Activated T-cell treated with anti-CD3 and anti-CD28 coated beads, Interleukin-2, amount 50 U/mL, for 72 hours (primary cell): ENCODE measurements around the gene SIM1. TPM values are rescaled to one million over a fixed set of nuclear protein-coding genes. Genes with fewer than 3 reads are reported as not detected.

ENCODE experiments used
- ATAC-seq, 2 donors: fragments of 150-1000 bp; cut with Tn5 transposase; replicated peaks in 1 of 2; 2 replicates each; pipeline ENCODE4 v1.10.0; 2021; ENCODE audit warnings: moderate library complexity in 2 of 2, mild to moderate bottlenecking in 1 of 2
- DNase-seq, 2 donors: peaks; one replicate each; pipeline ENCODE4 v3.0.0; 2021 to 2022; ENCODE audit warnings: mixed read lengths in 1 of 2
- H3K27ac Mint-ChIP-seq: one replicate; pipeline ENCODE4 v1.8.0; 2022; ENCODE audit warnings: mild to moderate bottlenecking, moderate library complexity, mixed read lengths
- H3K27me3 Mint-ChIP-seq: one replicate; pipeline ENCODE4 v1.8.0; 2022; ENCODE audit warnings: low read depth, mixed read lengths
- H3K36me3 Mint-ChIP-seq, 2 donors: one replicate each; pipeline ENCODE4 v1.8.0; 2022; ENCODE audit warnings: mixed read lengths in 2 of 2, mild to moderate bottlenecking in 1 of 2; ENCODE audit not compliant: insufficient read depth in 2 of 2
- H3K4me1 Mint-ChIP-seq: one replicate; pipeline ENCODE4 v1.8.0; 2022; ENCODE audit warnings: low read depth, mixed read lengths
- H3K4me3 Mint-ChIP-seq, 2 donors: one replicate each; pipeline ENCODE4 v1.8.0; 2022; ENCODE audit warnings: mild to moderate bottlenecking in 2 of 2, mixed read lengths in 2 of 2, moderate library complexity in 2 of 2
- H3K9me3 Mint-ChIP-seq, 2 donors: one replicate each; pipeline ENCODE4 v1.8.0; 2022; ENCODE audit warnings: mixed read lengths in 2 of 2
- total RNA-seq, 2 donors: library from RNA; stranded (reverse); gene quantifications; one replicate each; pipeline ENCODE4 v1.2.3, GENCODE V29; 2022

The SIM1 gene
- total RNA-seq, 2 donors from 2014 or later = 0.07 TPM; not detected in 1

DNA sequence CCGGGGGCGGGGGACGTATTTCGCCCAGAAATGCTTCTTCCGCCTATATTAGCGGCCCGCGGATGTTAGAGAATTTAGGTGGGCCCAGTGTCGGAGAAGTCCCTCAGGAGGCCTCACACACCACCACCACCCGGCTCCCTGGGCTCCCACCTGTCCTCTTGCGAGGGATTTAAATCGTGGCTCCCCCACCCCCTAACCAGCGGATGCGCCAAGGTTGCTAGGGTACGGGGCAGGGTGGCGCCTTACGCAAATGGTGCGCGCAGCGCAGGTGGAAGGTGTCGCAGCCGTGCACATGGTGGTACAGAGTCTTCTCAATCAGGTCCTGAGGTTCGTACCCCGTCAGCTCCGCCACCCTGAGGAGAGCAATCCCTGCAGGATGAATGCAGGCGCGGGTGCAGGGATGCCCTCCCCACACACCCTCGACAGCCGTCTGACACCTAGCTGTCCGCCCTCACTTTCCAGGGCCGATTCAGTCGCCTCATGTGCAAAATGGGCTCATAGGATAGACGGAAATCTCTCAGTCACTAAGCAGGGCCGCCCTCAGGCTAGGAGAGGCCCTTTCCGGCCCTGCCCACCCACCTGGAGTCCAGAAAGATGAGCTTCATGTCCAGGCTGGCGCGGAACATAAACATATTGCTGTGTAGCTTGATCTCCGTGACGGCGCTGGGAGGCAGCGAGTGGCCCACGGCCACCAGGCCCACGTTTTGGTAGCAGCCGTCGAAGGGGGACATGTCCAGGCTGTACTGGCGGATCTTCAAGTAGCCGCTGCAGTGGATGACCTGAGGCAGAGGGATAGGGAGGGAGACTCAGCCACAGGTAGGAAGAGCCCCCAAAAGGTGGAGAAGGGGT is 16.6 kb downstream of the SIM1 start:
- no peaks in the 10 kb centered on the region for H3K9me3 Mint-ChIP-seq
- no peak overlapping the region for H3K27ac Mint-ChIP-seq
- H3K4me3 Mint-ChIP-seq = no peak overlapping the region
- H3K27me3 Mint-ChIP-seq = peaks cover 25% of the 10 kb centered on the region
- peaks cover 24% of the 10 kb centered on the region for H3K4me1 Mint-ChIP-seq
- ATAC-seq (no peak), DNase-seq (no peak)
- no peaks in the 10 kb centered on the region for H3K36me3 Mint-ChIP-seq

DNA sequence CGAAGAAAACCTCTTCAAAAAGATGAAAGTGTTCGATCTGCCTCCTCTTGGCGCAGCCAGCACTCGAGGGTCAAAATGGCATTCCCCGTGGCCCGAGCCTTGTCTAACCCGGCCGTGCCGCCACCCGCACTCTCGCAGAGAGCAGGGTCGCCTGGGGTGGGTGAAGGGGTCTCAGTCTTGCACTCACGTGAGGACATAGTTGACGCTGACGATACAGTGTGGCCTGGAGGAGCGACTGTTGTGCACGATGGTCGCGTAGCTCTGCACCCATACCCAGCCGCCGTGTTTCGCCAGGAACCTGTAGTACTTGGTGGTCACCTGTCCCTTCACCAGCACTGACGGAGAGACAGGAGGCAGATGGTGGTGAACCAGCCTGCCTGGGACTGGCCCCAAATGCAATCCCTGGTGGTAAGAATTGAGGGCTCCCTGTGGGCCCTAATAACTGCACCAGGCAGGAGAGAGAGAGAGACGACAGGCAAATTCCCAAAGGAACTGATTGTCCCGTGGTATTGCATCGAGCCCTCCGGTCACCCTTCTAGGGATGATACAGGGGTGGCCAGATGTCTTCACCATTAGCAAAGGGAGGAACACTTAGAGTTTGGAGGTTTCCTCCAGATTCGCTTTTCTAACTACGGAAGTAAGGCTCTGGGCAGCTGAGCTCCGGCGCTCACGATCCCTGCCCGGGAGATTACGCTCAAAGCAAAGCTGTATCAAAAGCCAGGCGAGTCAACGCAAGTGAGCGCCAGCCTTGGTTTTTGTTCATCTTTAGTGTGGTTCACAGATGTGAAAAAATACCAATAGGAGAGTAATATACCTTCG is 17.4 kb downstream of the SIM1 start:
- Mint-ChIP-seq H3K27ac (no peak overlapping the region), H3K36me3 (no peaks in the 10 kb centered on the region), H3K4me1 (peaks cover 24% of the 10 kb centered on the region), H3K4me3 (peak overlapping the region; percentile 54 to 56), H3K9me3 (no peaks in the 10 kb centered on the region), H3K27me3 (peaks cover 26% of the 10 kb centered on the region)
- no peak for DNase-seq
- ATAC-seq = no peak

DNA sequence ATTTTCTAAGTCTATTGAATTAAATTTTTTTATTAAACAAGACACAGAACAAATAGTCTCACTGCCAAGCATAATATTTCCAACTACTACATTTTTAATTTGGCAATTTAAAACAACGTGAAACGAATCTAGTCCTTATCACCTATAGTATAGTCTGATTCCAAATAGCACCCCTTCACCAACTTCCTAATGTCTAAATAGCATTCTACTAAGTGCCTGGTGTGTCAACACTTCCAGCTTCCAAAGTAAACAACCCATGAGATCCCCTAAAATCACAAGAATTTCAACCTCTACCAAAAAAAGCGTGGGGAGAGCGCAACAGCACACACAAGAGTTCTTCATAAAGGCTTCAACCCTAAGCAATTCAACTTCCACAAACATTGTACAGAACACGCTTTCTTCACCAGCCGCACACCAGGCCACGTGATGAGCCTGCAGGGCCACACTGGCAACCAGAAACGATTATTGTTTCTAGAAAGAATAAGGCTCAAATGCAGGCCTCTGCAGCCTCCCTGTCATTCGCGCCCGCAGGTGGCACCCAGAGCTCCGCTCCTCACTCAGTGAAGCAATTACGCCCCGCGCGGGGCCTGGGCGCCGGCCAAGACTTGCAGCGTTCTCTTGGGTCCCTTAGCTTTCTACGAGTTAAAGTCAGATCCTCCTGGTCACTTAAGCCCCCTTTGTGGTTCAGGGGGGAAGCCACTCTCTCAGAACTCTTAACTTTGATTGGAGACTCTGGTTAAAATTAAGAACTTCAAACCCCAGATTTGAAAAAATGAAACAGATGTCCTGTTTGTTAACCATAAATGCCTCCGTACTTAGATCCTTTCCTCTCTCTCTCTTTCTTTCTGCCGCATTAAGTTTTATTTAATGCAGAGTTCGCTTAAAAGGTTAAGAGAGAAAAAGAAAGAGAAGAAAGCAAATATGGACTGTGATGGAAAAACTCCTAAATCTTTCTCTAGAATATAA is 18.3 kb downstream of the SIM1 start:
- H3K9me3 Mint-ChIP-seq = no peaks in the 10 kb centered on the region
- peaks cover 24% of the 10 kb centered on the region for H3K4me1 Mint-ChIP-seq
- H3K36me3 Mint-ChIP-seq = no peaks in the 10 kb centered on the region
- peaks cover 34% of the 10 kb centered on the region for H3K27me3 Mint-ChIP-seq
- no peak overlapping the region for H3K27ac Mint-ChIP-seq
- DNase-seq = no peak
- H3K4me3 Mint-ChIP-seq = peak overlapping the region; percentile 54 to 56
- ATAC-seq = no peak

DNA sequence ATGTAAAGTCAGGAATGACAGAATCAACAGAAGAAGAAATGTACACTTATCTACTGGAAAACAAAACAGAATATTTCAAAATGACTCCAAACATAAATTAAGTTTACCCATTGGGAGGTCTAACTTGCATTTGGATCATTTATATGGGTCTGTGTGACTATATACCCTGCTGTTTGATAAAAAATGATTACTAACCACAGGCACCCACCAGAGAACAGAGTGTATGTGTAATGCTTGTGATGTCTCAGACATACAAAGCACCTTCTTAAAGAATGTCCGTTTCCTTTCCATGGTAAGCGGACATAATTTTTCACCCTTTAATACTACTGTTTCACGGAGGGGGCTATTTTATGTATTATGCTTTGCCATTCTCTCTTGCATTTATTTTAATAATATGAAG is 19.2 kb downstream of the SIM1 start:
- no peaks in the 10 kb centered on the region for H3K36me3 Mint-ChIP-seq
- no peak overlapping the region for H3K27ac Mint-ChIP-seq
- H3K9me3 Mint-ChIP-seq = no peaks in the 10 kb centered on the region
- peaks cover 24% of the 10 kb centered on the region for H3K4me1 Mint-ChIP-seq
- DNase-seq = no peak
- H3K27me3 Mint-ChIP-seq = peaks cover 42% of the 10 kb centered on the region
- ATAC-seq = no peak
- H3K4me3 Mint-ChIP-seq = no peak overlapping the region

DNA sequence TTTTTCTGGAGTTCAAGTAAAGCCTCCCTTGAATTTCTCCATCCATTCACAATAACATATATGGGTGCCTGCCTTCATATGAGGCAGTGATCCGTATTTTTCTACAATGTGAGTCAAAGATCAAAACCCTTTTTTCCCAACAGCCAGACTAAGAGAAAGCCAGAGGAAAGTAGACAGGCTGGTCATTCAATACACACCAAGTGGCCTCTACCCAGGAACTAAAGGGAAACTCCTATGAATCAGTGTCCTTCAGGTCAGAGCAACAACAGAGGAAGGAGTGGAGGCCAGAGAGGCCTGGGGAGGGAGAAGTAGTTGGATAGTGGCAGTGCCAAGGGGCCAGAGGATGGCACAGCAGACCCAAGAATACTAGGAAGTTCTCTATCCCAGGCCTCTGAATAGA is 23.8 kb downstream of the SIM1 start:
- peaks cover under 1% of the 10 kb centered on the region for H3K4me1 Mint-ChIP-seq
- no peaks in the 10 kb centered on the region for H3K9me3 Mint-ChIP-seq
- DNase-seq = no peak
- H3K27ac Mint-ChIP-seq = no peak overlapping the region
- H3K4me3 Mint-ChIP-seq = no peak overlapping the region
- ATAC-seq = no peak
- peaks cover 61% of the 10 kb centered on the region for H3K27me3 Mint-ChIP-seq
- no peaks in the 10 kb centered on the region for H3K36me3 Mint-ChIP-seq

DNA sequence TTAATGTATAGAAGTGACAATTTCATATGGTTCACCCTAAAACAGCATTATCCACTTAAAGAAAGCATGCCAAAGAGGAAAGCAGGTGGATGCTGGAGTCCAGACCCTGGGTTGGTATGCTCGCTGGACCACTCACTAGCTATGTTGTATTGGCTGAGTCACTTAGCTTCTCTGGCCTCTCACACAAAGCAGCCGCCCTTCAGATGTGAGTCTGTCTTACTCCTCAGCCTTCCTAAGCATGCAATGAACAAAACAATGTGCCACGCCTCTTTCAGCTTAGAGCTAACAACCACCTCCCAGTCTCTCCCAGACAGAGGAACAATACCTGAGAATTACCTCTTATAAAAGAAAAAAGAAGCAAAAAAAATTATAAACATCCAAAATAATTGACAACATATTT is 29.4 kb downstream of the SIM1 start:
- H3K36me3 Mint-ChIP-seq = peaks cover 0 to 2% of the 10 kb centered on the region in 2 donors
- DNase-seq (no peak), ATAC-seq (no peak)
- no peak overlapping the region for H3K4me3 Mint-ChIP-seq
- no peak overlapping the region for H3K27ac Mint-ChIP-seq
- peaks cover 30% of the 10 kb centered on the region for H3K27me3 Mint-ChIP-seq
- H3K9me3 Mint-ChIP-seq = peaks cover 0 to 3% of the 10 kb centered on the region in 2 donors
- H3K4me1 Mint-ChIP-seq = no peaks in the 10 kb centered on the region

DNA sequence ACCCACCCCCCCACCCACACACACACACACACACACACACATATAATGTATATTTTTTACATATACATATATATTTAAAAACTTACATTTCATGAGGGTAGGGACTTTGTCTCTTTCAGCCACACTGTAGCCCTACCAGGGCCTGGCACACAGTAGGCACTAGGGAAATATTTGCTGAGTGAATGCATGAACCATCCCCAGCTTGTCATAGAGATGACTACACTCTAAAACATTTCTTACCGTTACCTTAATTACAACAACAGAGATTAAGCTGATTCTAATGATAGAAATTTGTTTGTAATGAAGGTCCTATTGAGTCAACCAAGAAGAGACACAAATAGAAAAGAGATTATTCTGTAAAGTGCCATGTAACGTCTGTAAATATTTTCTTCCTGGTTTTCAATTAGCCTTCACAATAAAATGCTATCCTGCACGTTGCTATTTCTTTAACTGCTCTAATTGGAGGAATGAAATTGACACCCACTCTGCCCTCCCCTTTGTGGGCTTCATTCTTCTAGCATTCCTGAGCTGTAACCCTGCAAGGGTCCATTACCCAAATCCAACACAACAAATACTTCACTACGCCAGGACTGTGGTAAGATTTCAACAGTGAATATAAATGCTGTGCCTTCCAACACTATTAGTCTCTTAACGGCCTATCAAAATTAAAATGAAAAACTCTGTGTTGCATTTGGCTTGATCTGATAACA is 30.8 kb downstream of the SIM1 start:
- no peak for ATAC-seq
- Mint-ChIP-seq H3K27ac (no peak overlapping the region), H3K9me3 (peaks cover 0 to 3% of the 10 kb centered on the region in 2 donors), H3K4me3 (no peak overlapping the region), H3K4me1 (no peaks in the 10 kb centered on the region), H3K36me3 (peaks cover 0 to 2% of the 10 kb centered on the region in 2 donors), H3K27me3 (peaks cover 26% of the 10 kb centered on the region)
- no peak for DNase-seq

DNA sequence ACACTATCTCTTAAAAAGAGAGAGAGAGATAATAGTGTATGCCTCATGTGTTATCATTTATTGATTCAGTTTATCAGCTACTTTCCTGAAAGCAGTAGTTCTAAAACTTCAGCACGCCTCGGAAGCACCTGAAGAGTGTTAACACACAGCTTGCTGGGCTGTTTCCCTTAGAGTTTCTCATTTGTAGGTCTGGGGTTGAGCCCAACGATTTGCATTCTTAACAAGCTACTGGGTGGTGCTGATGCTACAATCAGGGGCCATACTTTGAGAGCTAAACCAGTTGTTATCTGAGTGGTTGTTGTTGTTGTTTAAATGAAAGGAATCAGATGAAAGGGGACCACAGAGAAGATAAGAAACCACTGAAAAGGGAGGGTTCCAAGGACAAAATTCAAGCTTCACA is 32.6 kb downstream of the SIM1 start:
- Mint-ChIP-seq H3K4me1 (no peaks in the 10 kb centered on the region), H3K36me3 (peaks cover 0 to 2% of the 10 kb centered on the region in 2 donors), H3K9me3 (peaks cover 0 to 3% of the 10 kb centered on the region in 2 donors), H3K27me3 (peaks cover 18% of the 10 kb centered on the region), H3K4me3 (no peak overlapping the region), H3K27ac (no peak overlapping the region)
- ATAC-seq (no peak), DNase-seq (no peak)

DNA sequence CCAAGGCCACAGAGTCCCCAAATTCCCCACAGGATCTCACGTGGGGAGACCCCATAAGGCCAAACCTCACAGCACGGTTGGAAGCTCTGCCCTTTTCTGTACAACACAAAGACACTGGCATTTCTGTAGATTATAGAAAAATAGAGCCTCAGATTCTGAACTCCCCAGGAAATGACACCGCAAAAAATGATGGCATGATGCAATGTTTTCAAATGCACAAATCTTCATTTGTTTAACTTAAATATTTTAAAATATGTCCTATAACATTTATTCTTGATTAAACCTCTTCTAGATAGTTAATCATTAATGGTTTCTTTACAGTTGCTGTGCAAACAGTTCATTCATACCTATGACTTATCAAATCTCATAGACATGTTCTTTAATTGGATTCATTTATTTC is 33.8 kb downstream of the SIM1 start:
- no peak for ATAC-seq
- peaks cover 18% of the 10 kb centered on the region for H3K27me3 Mint-ChIP-seq
- peaks cover 0 to 3% of the 10 kb centered on the region in 2 donors for H3K9me3 Mint-ChIP-seq
- no peak for DNase-seq
- peaks cover 0 to 2% of the 10 kb centered on the region in 2 donors for H3K36me3 Mint-ChIP-seq
- no peaks in the 10 kb centered on the region for H3K4me1 Mint-ChIP-seq
- no peak overlapping the region for H3K27ac Mint-ChIP-seq
- no peak overlapping the region for H3K4me3 Mint-ChIP-seq

DNA sequence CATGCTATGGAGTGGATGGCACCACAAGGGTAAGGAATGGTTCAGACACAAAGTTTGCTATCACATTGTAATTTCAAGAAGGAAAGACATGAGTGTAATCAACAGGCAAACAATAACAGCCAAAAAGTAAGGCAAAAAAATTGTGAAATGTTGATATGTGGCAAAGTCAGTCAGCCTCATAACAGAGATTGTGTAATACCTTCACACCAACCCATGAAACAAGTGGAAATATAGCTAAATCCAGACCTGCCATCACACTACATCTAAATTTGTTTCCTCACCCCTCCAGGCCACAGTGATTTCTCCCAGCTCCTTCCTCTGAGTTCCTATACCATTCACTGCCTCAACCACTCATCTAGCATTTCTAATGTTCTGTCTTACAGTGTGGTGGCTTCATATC is 37.3 kb downstream of the SIM1 start:
- Mint-ChIP-seq H3K27ac (no peak overlapping the region), H3K4me3 (no peak overlapping the region), H3K27me3 (peaks cover 10% of the 10 kb centered on the region), H3K36me3 (no peaks in the 10 kb centered on the region), H3K9me3 (no peaks in the 10 kb centered on the region), H3K4me1 (no peaks in the 10 kb centered on the region)
- DNase-seq (no peak), ATAC-seq (no peak)

DNA sequence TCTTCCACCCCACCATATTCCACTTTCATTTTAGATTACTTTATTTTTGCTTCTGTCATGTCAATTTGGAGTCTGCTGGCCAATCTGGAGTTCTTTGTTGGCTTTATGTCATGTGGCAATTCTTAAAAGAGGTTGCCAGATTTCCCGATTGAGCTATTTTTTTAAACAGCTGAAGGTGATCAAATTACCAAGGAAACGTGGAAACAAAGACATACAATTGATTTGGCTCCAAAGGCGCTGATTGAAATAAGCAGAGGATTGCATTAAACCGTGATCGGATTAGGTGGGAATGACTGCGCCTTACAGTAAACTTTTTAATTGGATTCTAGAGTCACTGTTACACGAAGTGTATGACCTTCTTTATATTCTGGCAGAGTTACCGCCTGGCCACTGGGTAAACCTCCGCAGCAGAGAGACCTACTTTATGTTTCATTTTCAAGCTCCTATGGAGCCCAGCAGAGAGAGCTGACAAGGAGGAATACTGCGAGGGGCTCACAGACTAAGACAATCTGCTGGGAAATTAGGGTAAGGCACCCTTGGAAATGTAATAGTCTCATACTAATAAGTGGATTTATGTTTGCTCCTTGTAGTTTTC is 37.9 kb downstream of the SIM1 start:
- Mint-ChIP-seq H3K27me3 (peaks cover 5% of the 10 kb centered on the region), H3K4me3 (no peak overlapping the region), H3K27ac (no peak overlapping the region), H3K9me3 (no peaks in the 10 kb centered on the region), H3K36me3 (no peaks in the 10 kb centered on the region), H3K4me1 (no peaks in the 10 kb centered on the region)
- DNase-seq (no peak), ATAC-seq (no peak)

DNA sequence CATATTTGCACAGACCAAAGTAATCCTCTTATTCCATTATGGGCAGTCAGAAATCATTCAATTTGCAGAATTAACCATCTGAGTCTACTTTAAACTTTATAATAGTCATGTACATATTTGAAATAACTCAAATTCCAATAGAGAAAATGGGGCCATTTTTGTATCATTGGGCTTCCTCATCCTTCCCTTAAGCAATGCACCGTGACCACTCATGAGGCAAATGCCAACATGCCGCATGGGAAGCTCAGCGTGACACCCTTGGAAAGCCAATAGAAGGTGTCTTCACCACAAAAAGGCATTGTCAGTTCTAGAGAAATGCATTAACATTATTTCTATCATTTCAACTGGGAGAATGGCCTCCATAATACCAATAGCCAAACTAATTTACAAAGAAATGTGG is 38.5 kb downstream of the SIM1 start:
- Mint-ChIP-seq H3K4me3 (no peak overlapping the region), H3K36me3 (no peaks in the 10 kb centered on the region), H3K9me3 (no peaks in the 10 kb centered on the region), H3K27me3 (peaks cover 5% of the 10 kb centered on the region), H3K4me1 (no peaks in the 10 kb centered on the region), H3K27ac (no peak overlapping the region)
- ATAC-seq = no peak
- DNase-seq = no peak
